Esophagus muscularis mucosa (tissue), 4 donors: ENCODE data around the gene PAFAH1B2.

Experiments used
- EP300 ChIP-seq: sonication (generic); formaldehyde crosslinking; IDR thresholded peaks from one replicate; pipeline ENCODE4 v1.6.1; 2017; ENCODE audit warnings: antibody characterized with exemption
- POLR2A ChIP-seq: fragments of 450-650 bp; IDR thresholded peaks from one replicate; pipeline ENCODE4 v1.6.1; 2017; ENCODE audit warnings: antibody characterized with exemption, moderate library complexity, mild to moderate bottlenecking, low read depth
- POLR2AphosphoS5 ChIP-seq, 2 donors: sonication (generic); formaldehyde crosslinking; IDR thresholded peaks; one replicate each; pipeline ENCODE4 v1.6.1; 2017; ENCODE audit warnings: antibody characterized with exemption in 2 of 2
- TF ChIP-seq, protein P1 (sequence below), 3 experiments: fragments of 200-600 bp in 2 of 3; fragments of 450-650 bp in 1 of 3; sonication (generic) in 2 of 3; IDR thresholded peaks; one replicate each; pipeline ENCODE4 v1.5.1; 2017 to 2019; ENCODE audit warnings: antibody characterized with exemption in 3 of 3, mild to moderate bottlenecking in 2 of 3, moderate library complexity in 1 of 3

DNA sequence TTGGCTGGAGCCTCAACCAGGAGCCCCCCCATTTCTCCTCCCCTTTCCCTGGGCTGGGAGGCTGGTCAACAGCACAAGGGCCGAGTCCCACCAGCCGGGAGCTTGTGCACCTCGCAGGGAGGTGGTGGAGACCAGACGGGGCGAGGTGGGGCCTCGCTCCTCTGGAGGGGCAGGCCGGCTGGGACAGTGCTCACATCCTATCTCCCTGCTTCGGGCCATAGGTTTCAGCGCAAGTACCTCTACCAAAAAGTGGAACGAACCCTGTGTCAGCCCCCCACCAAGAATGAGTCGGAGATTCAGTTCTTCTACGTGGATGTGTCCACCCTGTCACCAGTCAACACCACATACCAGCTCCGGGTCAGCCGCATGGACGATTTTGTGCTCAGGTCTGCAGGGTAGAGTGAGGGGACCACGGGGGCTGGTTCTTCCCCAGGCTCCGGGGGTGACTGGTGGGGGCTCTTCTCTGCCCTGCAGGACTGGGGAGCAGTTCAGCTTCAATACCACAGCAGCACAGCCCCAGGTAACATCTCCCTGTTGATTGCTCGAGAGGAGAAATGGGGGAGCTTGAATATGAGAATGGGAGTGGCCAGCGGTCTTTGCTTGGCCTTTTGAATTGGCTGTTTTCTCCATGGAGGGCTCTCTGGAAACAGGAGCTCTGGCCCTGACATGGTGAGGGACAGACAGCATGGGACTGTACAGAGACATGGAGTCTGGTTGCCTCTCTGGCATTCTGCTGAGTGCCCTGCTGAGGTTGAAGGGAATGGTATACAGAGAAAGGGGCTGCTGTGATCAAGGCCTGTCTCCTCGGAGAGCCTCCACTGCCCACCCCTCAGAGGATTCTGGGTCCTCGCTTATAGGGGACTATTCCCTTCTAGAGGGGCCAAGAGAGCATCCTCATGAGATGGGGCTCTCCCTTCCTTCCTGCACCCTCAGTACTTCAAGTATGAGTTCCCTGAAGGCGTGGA lies 37.8 kb downstream of the PAFAH1B2 start:
- TF ChIP-seq, protein P1, sequence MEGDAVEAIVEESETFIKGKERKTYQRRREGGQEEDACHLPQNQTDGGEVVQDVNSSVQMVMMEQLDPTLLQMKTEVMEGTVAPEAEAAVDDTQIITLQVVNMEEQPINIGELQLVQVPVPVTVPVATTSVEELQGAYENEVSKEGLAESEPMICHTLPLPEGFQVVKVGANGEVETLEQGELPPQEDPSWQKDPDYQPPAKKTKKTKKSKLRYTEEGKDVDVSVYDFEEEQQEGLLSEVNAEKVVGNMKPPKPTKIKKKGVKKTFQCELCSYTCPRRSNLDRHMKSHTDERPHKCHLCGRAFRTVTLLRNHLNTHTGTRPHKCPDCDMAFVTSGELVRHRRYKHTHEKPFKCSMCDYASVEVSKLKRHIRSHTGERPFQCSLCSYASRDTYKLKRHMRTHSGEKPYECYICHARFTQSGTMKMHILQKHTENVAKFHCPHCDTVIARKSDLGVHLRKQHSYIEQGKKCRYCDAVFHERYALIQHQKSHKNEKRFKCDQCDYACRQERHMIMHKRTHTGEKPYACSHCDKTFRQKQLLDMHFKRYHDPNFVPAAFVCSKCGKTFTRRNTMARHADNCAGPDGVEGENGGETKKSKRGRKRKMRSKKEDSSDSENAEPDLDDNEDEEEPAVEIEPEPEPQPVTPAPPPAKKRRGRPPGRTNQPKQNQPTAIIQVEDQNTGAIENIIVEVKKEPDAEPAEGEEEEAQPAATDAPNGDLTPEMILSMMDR (IDR thresholded peaks at IDR 0.05) = peak in 1 of 3 experiments; percentile 0
- TF ChIP-seq POLR2A (no peak), POLR2AphosphoS5 (IDR thresholded peaks at IDR 0.05) (no peak), EP300 (no peak)
